Activated CD4-positive, alpha-beta T cell treated with anti-CD3 and anti-CD28 coated beads for 36 hours (primary cell): ENCODE measurements around the gene SLC39A13. TPM values are rescaled to one million over a fixed set of nuclear protein-coding genes. Genes with fewer than 3 reads are reported as not detected.

Experiments
- ATAC-seq: fragments of 200-7000 bp; cut with Tn5 transposase; one replicate; pipeline ENCODE4 v1.10.0; 2021; ENCODE audit warnings: mild to moderate bottlenecking, moderate library complexity
- CTCF ChIA-PET: fragments of 350-600 bp; sonication (Branson Sonifier 250); formaldehyde crosslinking; loops from one replicate; lab custom pipeline; 2021; ENCODE audit warnings: antibody characterized with exemption; lab: Charles Lee
- POLR2A ChIA-PET: fragments of 350-600 bp; sonication (Branson Sonifier 250); formaldehyde crosslinking; loops from one replicate; lab custom pipeline; 2021; ENCODE audit warnings: antibody characterized with exemption, inconsistent platforms; lab: Charles Lee
- DNase-seq: peaks from one replicate; pipeline ENCODE4 v3.0.0-alpha.2; 2020
- H3K27ac Mint-ChIP-seq: one replicate; pipeline ENCODE4 v1.8.0; 2021; ENCODE audit warnings: mixed read lengths
- H3K27me3 Mint-ChIP-seq: one replicate; pipeline ENCODE4 v1.8.0; 2021; ENCODE audit warnings: mixed read lengths
- H3K36me3 Mint-ChIP-seq: one replicate; pipeline ENCODE4 v1.8.0; 2021; ENCODE audit warnings: low read depth, mixed read lengths
- H3K4me1 Mint-ChIP-seq: one replicate; pipeline ENCODE4 v1.8.0; 2021; ENCODE audit warnings: mixed read lengths
- H3K4me3 Mint-ChIP-seq: one replicate; pipeline ENCODE4 v1.8.0; 2021; ENCODE audit warnings: mild to moderate bottlenecking, moderate library complexity, mixed read lengths
- H3K9me3 Mint-ChIP-seq: one replicate; pipeline ENCODE4 v1.8.0; 2021; ENCODE audit warnings: low read depth, mixed read lengths
- intact Hi-C, 2 experiments: fragments of 100-400 bp; cut with DNase I in 1 of 2; cut with micrococcal nuclease in 1 of 2; formaldehyde crosslinking; loops; one replicate each; pipeline versions ENCODE4 v1.14.2 to v1.15.1; 2022 to 2024; cut with DNase I, micrococcal nuclease
- total RNA-seq, 2 experiments: library from RNA; stranded (reverse); gene quantifications; one replicate each; pipeline ENCODE4 v1.2.3, GENCODE V29; 2021

SLC39A13 gene
- total RNA-seq, 2 experiments from 2014 or later, result 8.6 to 10.7 TPM

- Mint-ChIP-seq H3K36me3 (no peaks in the 10 kb centered on the region), H3K9me3 (no peaks in the 10 kb centered on the region), H3K27ac (no peak overlapping the region), H3K27me3 (no peaks in the 10 kb centered on the region), H3K4me1 (peaks cover 3% of the 10 kb centered on the region), H3K4me3 (no peak overlapping the region)
- no peak for ATAC-seq
- DNase-seq, result no peak
- intact Hi-C loops, result no loop called here
- CTCF ChIA-PET, result no interaction called here
- POLR2A ChIA-PET, result interaction anchor here (0.7 kb wide), 1 partner anchor 10 kb away, joined by 6 read pairs; no protein-coding TSS in a partner anchor
Measured at GRCh38 chr11:47384498-47384897, 23.9 kb upstream of the SLC39A13 start.

- intact Hi-C loops, result no loop called here
- no peaks in the 10 kb centered on the region for H3K36me3 Mint-ChIP-seq
- no peak for ATAC-seq
- CTCF ChIA-PET, result interaction anchor here (0.6 to 1.6 kb wide), 4 partner anchors 14 to 465 kb away, joined by 3 to 6 read pairs (median 4); no protein-coding TSS in a partner anchor
- DNase-seq, result no peak
- no peak overlapping the region for H3K4me3 Mint-ChIP-seq
- peaks cover 7% of the 10 kb centered on the region for H3K4me1 Mint-ChIP-seq
- no peak overlapping the region for H3K27ac Mint-ChIP-seq
- H3K9me3 Mint-ChIP-seq, result no peaks in the 10 kb centered on the region
- POLR2A ChIA-PET, result interaction anchor here (0.6 kb wide), 1 partner anchor 39 kb away, joined by 3 read pairs; no protein-coding TSS in a partner anchor
- no peaks in the 10 kb centered on the region for H3K27me3 Mint-ChIP-seq
Measured at GRCh38 chr11:47387944-47388696, 20.3 kb upstream of the SLC39A13 start.

- H3K27me3 Mint-ChIP-seq, result no peaks in the 10 kb centered on the region
- intact Hi-C loops, result no loop called here
- no peak overlapping the region for H3K4me3 Mint-ChIP-seq
- H3K36me3 Mint-ChIP-seq, result no peaks in the 10 kb centered on the region
- DNase-seq (no peak), ATAC-seq (no peak)
- ChIA-PET POLR2A (no interaction called here), CTCF (interaction anchor here (0.6 to 2.4 kb wide), 4 partner anchors 15 to 24 kb away, joined by 3 to 10 read pairs (median 6); no protein-coding TSS in a partner anchor)
- peaks cover 13% of the 10 kb centered on the region for H3K4me1 Mint-ChIP-seq
- no peaks in the 10 kb centered on the region for H3K9me3 Mint-ChIP-seq
- H3K27ac Mint-ChIP-seq, result no peak overlapping the region
Measured at GRCh38 chr11:47388697-47389576, 19.5 kb upstream of the SLC39A13 start.

- no peak overlapping the region for H3K4me3 Mint-ChIP-seq
- no peak overlapping the region for H3K27ac Mint-ChIP-seq
- POLR2A ChIA-PET, result no interaction called here
- H3K4me1 Mint-ChIP-seq, result peaks cover 19% of the 10 kb centered on the region
- intact Hi-C loops, result no loop called here
- no peaks in the 10 kb centered on the region for H3K27me3 Mint-ChIP-seq
- no peaks in the 10 kb centered on the region for H3K36me3 Mint-ChIP-seq
- CTCF ChIA-PET, result interaction anchor here (0.9 to 2.4 kb wide), 4 partner anchors 10 to 470 kb away, joined by 3 to 10 read pairs (median 4); no protein-coding TSS in a partner anchor
- ATAC-seq (no peak), DNase-seq (no peak)
- H3K9me3 Mint-ChIP-seq, result no peaks in the 10 kb centered on the region
Measured at GRCh38 chr11:47389577-47390421, 18.6 kb upstream of the SLC39A13 start.

GRCh38 chr11:47390422-47390760 lies 18.0 kb upstream of the SLC39A13 start:
- Mint-ChIP-seq H3K27me3 (no peaks in the 10 kb centered on the region), H3K4me3 (no peak overlapping the region), H3K27ac (no peak overlapping the region), H3K9me3 (no peaks in the 10 kb centered on the region), H3K36me3 (no peaks in the 10 kb centered on the region), H3K4me1 (peaks cover 20% of the 10 kb centered on the region)
- no peak for ATAC-seq
- ChIA-PET CTCF (interaction anchor here (0.6 to 2.4 kb wide), 4 partner anchors 9 to 471 kb away, joined by 3 to 10 read pairs (median 3); no protein-coding TSS in a partner anchor), POLR2A (no interaction called here)
- no peak for DNase-seq
- intact Hi-C loops, result no loop called here

- POLR2A ChIA-PET, result no interaction called here
Measured at GRCh38 chr11:47391077-47391583, 17.3 kb upstream of the SLC39A13 start.

GRCh38 chr11:47391711-47392432 lies 16.5 kb upstream of the SLC39A13 start:
- Mint-ChIP-seq H3K27ac (no peak overlapping the region), H3K9me3 (no peaks in the 10 kb centered on the region), H3K4me3 (no peak overlapping the region), H3K36me3 (no peaks in the 10 kb centered on the region), H3K4me1 (peaks cover 25% of the 10 kb centered on the region), H3K27me3 (no peaks in the 10 kb centered on the region)
- no peak for DNase-seq
- ChIA-PET POLR2A (interaction anchor here (0.5 to 0.9 kb wide), 2 partner anchors 35 to 381 kb away, joined by 3 to 10 read pairs; partner anchors contain the start of gene PSMC3), CTCF (interaction anchor here (0.6 to 2.4 kb wide), 5 partner anchors 11 to 248 kb away, joined by 3 to 10 read pairs (median 3); no protein-coding TSS in a partner anchor)
- intact Hi-C loops, result no loop called here
- ATAC-seq, result no peak

More at GRCh38 chr11:47391077-47391583, 17.3 kb upstream of the SLC39A13 start:
- H3K27ac Mint-ChIP-seq, result no peak overlapping the region
- no peaks in the 10 kb centered on the region for H3K27me3 Mint-ChIP-seq
- peaks cover 25% of the 10 kb centered on the region for H3K4me1 Mint-ChIP-seq
- no peak overlapping the region for H3K4me3 Mint-ChIP-seq
- DNase-seq (no peak), ATAC-seq (no peak)
- no peaks in the 10 kb centered on the region for H3K36me3 Mint-ChIP-seq
- no peaks in the 10 kb centered on the region for H3K9me3 Mint-ChIP-seq
- intact Hi-C loops, result no loop called here
- CTCF ChIA-PET, result interaction anchor here (0.6 to 2.4 kb wide), 4 partner anchors 17 to 162 kb away, joined by 3 to 10 read pairs (median 3); no protein-coding TSS in a partner anchor

- H3K9me3 Mint-ChIP-seq, result no peaks in the 10 kb centered on the region
- no peaks in the 10 kb centered on the region for H3K36me3 Mint-ChIP-seq
- peak overlapping the region; percentile 47 for H3K27ac Mint-ChIP-seq
- intact Hi-C loops, result no loop called here
- ATAC-seq (no peak), DNase-seq (no peak)
- no peak overlapping the region for H3K4me3 Mint-ChIP-seq
- H3K4me1 Mint-ChIP-seq, result peaks cover 25% of the 10 kb centered on the region
- POLR2A ChIA-PET, result interaction anchor here (0.6 to 0.9 kb wide), 2 partner anchors 34 to 408 kb away, joined by 6 to 10 read pairs; partner anchors contain the start of gene PSMC3
- CTCF ChIA-PET, result interaction anchor here (1.1 to 1.5 kb wide), 3 partner anchors 11 to 18 kb away, joined by 3 to 4 read pairs (median 3); no protein-coding TSS in a partner anchor
- no peaks in the 10 kb centered on the region for H3K27me3 Mint-ChIP-seq
Measured at GRCh38 chr11:47392546-47393162, 15.7 kb upstream of the SLC39A13 start.

GRCh38 chr11:47393163-47394049 lies 15.0 kb upstream of the SLC39A13 start:
- no peak for DNase-seq
- H3K4me3 Mint-ChIP-seq, result no peak overlapping the region
- no peak for ATAC-seq
- CTCF ChIA-PET, result interaction anchor here (1.2 to 1.9 kb wide), 2 partner anchors 10 to 19 kb away, joined by 3 to 9 read pairs; no protein-coding TSS in a partner anchor
- no peaks in the 10 kb centered on the region for H3K27me3 Mint-ChIP-seq
- intact Hi-C loops, result loop anchor here in 1 of 2 experiments (1.0 to 2.0 kb wide), 2 partner anchors 15 to 19 kb away; partner anchors contain the start of gene SLC39A13
- peaks cover 25% of the 10 kb centered on the region for H3K4me1 Mint-ChIP-seq
- POLR2A ChIA-PET, result interaction anchor here (0.6 kb wide), 1 partner anchor 407 kb away, joined by 6 read pairs; no protein-coding TSS in a partner anchor
- H3K36me3 Mint-ChIP-seq, result no peaks in the 10 kb centered on the region
- H3K9me3 Mint-ChIP-seq, result no peaks in the 10 kb centered on the region
- peak overlapping the region; percentile 95 for H3K27ac Mint-ChIP-seq
